GM18508 (cell line): ENCODE results near the gene CX3CL1.
"Not testable (repeated sequence)": the region's sequence is repeated elsewhere in the genome, so short reads cannot be mapped to it uniquely, and the experiment has no call there.

ENCODE experiments used
- ATAC-seq: cut with Tn5 transposase; IDR thresholded peaks from one replicate; pipeline ENCODE4 v1.9.1; 2021; ENCODE audit warnings: moderate number of reproducible peaks; ENCODE audit not compliant: insufficient read depth, unreplicated experiment

CX3CL1 gene

DNA sequence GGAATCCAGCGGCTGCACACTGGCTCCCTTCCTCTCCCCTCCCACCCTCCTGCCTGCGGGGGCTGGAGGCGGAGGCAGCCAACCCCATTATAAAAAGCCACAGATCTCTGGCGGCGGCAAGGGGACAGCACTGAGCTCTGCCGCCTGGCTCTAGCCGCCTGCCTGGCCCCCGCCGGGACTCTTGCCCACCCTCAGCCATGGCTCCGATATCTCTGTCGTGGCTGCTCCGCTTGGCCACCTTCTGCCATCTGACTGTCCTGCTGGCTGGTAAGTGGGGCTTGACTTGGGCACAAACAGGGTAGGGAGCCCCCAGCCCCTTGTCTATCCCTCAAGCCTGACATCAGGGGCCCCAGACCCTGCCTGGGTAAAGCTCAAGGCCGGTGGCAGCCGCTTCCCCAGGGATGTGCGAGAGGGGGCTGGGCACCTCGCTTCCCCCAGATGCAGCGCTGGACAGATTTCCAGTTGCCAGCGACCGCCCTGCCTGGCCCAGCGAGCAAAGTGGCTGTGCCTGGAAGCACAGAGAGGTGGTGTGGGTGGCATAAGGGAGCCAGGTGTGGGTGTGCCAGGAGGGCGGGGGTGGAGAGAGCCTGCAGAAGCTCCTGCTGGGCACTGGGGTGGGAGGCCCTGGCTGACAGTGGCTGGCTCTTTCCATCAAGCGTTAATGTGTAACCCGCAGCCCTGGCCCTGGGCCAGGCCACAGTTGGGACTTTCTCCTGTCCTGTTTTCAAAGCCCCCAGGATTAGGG is at the start of gene CX3CL1:
CX3CL1 (plus strand) TSS at position 119 of the 745 bp plus-strand sequence; CDS start at position 198, 79 bp downstream.
- no peak for ATAC-seq

DNA sequence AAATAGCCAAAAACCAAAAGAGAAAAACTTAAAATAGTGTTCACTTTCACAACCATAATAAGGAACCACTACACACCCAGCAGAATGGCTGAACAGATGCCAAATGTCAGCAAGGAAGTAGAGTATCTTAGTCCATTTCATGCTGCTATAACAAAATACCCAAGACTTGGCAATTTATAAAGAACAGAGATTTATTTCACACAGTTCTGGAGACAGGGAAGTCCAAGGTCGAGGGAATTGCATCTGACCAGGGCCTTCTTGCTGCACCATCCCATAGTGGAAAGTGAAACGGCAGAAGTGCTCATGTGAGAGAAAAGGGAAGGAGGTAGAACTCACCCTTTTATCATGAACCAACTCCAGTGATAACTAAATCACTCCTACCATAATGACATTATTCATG is 47.5 kb upstream of the CX3CL1 start:
- ATAC-seq: no peak

- ATAC-seq: no peak
These were observed 46.8 kb upstream of the CX3CL1 start for GRCh38 chr16:57325458-57325857.

DNA sequence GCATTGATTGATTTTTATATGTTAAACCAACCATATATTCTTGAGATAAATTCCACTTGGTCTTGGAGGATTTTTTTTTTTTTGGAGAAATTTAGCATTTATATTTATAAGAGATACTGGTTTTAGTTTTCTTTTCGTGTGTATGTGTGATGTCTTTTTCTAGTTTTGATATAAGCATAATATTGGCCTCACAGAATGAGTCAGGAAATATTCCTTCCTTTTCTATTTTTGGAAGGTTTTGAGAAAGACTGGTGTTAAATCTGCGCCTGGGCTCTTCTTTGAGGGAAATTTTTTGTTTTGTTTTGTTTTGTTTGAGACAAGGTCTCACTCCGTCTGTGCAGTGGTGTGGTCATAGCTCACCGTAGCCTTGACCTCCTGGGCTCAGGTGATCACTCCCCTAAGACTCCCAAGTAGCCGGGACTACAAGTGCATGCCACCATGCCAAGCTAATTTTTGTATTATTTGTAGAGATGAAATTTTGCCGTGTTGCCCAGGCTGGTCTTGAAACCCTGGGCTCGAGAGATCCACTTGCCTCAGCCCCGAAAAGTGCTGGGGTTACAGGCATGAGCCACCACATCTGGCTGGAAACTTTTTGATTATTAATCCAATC is 42.5 kb upstream of the CX3CL1 start:
- no peak for ATAC-seq

GRCh38 chr16:57331355-57331754 is 40.9 kb upstream of the CX3CL1 start:
- ATAC-seq: no peak

- no peak for ATAC-seq
These were observed 38.9 kb upstream of the CX3CL1 start for GRCh38 chr16:57333402-57333801.

DNA sequence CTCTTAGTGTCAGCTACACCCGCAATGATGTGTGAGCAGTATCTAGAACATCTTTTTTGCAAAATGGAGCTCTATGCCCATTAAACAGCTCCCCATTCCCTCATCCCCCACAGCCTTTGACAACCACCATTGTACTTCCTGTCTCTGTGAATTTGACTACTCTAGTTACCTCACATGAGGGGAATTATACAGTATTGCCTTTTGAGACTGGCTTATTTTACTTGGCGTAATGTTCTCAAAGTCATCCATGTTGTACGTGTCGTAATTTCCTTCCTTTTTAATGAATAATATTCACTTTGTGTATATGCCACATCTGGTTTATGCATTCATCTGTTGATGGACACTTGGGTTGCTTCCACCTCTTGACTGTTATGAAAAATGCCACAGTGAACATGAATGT is 36.9 kb upstream of the CX3CL1 start:
- no peak for ATAC-seq

- no peak for ATAC-seq
These were observed 31.2 kb upstream of the CX3CL1 start for GRCh38 chr16:57341062-57341440.

GRCh38 chr16:57341441-57342303 is 30.6 kb upstream of the CX3CL1 start:
- no peak for ATAC-seq

DNA sequence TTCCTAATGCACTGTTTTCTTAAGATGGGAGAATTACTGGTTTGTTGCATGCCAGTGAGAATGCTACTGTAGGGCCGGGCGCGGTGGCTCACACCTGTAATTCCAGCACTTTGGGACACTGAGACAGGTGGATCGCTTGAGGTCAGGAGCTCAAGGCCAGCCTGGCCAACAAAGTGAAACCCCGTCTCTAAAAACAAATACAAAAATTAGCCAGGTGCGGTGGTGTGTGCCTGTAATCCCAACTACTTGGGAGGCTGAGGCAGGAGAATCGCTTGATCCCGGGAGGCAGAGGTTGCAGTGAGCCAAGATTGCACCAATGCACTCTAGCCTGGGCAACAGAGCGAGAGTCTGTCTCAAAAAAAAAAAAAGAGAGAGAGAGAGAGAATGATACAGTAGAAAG is 29.7 kb upstream of the CX3CL1 start:
- not testable (repeated sequence) for ATAC-seq

DNA sequence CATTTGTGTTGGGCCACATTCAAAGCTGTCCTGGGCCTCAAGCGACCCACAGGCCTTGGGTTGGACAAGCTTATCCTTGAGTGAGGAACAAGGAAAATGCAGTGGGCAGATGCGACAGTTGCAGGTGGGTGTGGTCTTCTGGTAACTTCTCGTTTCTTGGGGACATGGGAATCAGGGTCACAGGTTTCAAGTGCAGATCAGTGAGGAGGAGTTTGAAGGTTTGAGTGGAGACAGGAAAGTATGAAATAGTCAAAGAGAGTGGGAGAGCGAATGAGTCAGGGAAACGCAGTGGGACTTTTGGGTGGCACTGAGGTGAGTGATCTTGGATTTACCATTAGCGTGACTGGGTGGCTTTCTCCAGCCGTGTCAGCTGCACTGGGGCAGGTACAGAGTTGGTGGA is 29.1 kb upstream of the CX3CL1 start:
- no peak for ATAC-seq

GRCh38 chr16:57344094-57344493 is 28.2 kb upstream of the CX3CL1 start:
- not testable (repeated sequence) for ATAC-seq

DNA sequence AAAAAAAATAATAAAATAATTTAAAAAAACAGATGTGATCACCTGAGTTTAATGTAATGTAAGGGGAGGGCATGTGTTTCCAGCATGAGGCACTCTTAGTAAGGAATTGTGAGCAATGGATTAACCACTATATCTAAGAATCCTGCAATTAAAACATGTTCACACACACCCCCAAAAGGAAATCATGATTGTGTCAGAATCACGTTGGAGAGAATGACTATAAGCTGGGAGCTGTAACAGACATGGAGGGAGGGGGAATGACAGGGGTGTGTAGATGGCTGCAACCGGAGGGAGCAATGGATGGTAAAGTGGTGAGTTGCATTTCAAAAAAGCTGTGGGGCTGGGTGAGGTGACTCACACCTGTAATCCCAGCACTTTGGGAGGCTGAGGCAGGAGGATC is 27.3 kb upstream of the CX3CL1 start:
- ATAC-seq: no peak

DNA sequence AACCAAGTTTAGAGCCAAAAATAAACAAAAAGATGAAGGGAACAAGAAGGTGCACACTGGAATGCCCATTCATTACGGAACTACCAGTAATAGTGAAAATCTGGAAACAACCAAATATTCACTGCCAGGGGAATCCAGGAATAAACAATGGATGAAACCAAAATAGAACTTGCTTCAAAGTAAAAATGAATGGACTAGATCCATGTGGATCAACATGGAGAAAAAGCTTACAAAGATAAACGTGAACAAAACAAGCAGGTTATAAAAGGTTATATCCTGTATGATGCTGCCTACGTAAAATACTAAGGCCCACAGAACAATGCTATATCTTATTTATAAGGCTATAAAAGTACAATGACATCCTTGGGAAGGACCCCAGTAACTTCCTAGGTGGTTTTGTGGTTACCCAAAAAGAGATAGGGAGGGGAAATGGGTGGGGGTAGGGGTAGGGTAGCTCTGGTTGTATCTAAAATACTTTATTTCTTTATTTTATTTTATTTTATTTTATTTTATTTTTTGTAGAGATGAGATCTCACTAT is 26.6 kb upstream of the CX3CL1 start:
- no peak for ATAC-seq

GRCh38 chr16:57347858-57348257 is 24.4 kb upstream of the CX3CL1 start:
- no peak for ATAC-seq

GRCh38 chr16:57348327-57348726 is 24.0 kb upstream of the CX3CL1 start:
- no peak for ATAC-seq

DNA sequence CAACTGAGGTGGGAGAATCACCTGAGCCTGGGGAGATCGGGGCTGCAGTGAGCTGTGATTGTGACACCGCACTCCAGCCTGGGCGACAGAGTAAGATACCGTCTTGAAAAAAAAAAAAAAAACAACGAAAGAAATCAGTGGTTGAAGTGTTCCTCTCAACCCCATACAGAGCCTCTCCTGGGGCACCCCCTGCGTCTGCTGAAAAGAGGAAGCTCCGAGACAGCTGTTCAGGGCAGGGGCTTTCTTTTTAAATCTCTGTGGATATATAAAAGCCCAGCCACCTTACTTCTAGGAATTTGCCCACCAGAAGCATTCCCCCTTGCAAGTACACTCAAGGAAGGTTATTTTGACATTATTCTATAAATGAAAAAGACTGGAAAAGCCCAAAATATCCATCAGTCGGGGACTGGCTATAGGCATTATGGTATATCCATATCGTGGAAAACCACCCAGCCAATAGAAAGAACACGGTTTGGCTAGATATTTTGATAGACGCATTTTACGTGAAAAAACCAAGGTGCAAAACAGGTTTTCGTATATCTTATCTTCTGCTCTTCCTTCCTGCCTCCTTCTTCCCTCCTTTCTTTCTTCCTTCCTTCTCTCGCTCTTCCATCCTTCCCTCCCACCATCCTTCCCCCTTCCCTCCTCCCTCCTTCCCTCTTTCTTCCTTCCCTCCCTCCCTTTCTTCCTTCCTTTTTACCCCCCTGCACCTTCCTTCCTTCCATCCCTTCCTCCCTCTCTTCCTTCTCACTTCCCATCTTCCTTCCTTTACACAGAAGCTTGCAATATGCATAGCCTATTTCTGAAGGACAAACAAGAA is 22.9 kb upstream of the CX3CL1 start:
- peak; percentile 80 for ATAC-seq

DNA sequence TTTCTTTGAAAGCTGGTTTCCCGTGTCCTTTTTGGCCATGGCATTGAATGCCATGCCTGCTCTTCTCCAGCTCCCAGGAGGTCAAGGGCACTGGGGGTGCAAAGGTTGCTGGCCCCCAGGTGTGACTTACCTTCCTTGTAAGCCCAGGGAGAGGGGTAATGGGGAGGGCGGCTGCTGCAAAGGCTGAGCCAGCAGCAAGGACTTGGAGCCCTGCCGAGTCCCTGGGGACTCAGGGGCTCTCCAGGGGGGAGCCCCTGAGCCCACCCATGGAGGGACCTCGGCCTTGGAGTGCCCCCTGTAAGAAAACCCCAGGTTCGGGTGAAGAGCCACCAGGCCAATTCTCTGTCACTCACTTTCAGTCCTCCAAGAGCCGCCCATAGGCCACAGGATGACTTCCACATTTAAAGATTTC is 19.6 kb upstream of the CX3CL1 start:
- no peak for ATAC-seq

DNA sequence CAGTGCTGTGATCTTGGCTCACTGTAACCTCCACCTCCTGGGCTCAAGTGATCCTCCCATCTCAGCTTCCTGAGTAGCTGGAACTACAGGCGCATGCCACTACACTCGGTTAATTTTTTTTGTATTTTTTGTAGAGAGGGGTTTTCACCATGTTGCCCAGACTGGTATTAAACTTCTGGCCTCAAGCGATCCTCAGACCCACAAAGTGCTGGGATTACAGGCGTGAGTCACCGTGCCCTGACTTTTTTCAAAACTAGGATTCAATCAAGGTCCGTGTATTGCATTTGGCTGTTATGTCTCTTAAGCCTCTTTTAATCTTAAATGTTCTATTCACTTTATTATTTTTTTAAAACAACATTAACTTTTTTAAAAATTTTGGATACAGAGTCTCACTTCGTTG is 18.0 kb upstream of the CX3CL1 start:
- no peak for ATAC-seq

DNA sequence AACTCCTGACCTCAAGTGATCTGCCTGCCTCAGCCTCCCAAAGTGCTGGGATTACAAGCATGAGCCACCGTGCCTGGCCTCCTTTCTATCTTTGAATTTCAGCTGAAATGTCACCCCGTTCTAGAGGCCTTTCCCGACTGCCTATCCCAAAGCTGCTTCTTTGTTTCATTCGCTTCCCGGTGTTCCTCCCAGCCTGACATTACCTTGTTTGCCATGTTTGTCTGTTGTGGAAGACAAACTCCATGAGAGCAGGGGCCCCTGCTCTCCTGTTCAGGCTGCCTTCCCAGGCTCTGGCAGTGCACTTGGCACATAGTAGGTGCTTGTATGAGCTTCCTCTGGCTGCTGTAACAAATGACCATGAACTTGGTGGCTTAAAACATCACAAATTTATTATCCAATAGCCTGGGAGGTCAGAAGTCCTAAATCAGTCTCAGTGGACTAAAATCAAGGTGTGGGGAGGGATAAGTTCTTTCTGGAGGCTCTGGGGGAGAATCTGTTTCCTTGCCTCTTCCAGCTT is 16.3 kb upstream of the CX3CL1 start:
- ATAC-seq: no peak
